Measurements from ENCODE around the gene ABCB9. TPM values are rescaled to one million over a fixed set of nuclear protein-coding genes. Genes with fewer than 3 reads are reported as not detected.
"Not testable (repeated sequence)": the region's sequence is repeated elsewhere in the genome, so short reads cannot be mapped to it uniquely, and the experiment has no call there.

ABCB9 gene
- total RNA-seq, 4 donors from 2014 or later, result 2.7 to 9.5 (median 7.4) TPM

DNA sequence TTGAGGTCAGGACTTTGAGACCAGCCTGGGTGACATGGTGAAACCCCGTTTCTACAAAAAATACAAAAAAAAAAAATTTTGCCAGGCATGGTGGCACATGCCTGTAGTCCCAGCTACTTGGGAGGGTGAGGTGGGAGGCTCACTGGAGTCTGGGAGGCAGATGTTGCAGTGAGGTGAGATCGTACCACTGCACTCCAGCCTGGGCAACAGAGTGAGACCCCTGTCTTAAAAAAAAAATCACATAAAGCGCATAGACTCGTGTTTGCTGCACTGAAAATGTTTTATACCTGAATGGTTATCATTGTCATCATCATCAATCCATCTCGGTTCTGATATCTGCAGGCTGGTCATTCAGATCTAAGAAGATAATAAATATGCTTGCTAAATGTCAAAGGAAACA lies 45.6 kb downstream of the ABCB9 start:
- no peaks in the 10 kb centered on the region for H3K27me3 ChIP-seq
- H3K4me1 ChIP-seq, result peaks cover 11% of the 10 kb centered on the region
- H3K36me3 ChIP-seq, result no peaks in the 10 kb centered on the region
- no peaks in the 10 kb centered on the region for H3K9me3 ChIP-seq
- no peak overlapping the region for H3K27ac ChIP-seq
- WGBS, result 83% methylated on average over 5 of the region's 5 CpGs
- TF ChIP-seq, protein P1, sequence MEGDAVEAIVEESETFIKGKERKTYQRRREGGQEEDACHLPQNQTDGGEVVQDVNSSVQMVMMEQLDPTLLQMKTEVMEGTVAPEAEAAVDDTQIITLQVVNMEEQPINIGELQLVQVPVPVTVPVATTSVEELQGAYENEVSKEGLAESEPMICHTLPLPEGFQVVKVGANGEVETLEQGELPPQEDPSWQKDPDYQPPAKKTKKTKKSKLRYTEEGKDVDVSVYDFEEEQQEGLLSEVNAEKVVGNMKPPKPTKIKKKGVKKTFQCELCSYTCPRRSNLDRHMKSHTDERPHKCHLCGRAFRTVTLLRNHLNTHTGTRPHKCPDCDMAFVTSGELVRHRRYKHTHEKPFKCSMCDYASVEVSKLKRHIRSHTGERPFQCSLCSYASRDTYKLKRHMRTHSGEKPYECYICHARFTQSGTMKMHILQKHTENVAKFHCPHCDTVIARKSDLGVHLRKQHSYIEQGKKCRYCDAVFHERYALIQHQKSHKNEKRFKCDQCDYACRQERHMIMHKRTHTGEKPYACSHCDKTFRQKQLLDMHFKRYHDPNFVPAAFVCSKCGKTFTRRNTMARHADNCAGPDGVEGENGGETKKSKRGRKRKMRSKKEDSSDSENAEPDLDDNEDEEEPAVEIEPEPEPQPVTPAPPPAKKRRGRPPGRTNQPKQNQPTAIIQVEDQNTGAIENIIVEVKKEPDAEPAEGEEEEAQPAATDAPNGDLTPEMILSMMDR (IDR thresholded peaks at IDR 0.05), result no peak
- no peak for TF ChIP-seq POLR2AphosphoS5 (IDR thresholded peaks at IDR 0.05)
- no peak for TF ChIP-seq EP300 (IDR thresholded peaks at IDR 0.05)
- TF ChIP-seq POLR2A (IDR thresholded peaks at IDR 0.05), result no peak
- DNase-seq (ENCODE audit: low spot score in 2 of 2), result no peak
- H3K4me3 ChIP-seq, result no peak overlapping the region

DNA sequence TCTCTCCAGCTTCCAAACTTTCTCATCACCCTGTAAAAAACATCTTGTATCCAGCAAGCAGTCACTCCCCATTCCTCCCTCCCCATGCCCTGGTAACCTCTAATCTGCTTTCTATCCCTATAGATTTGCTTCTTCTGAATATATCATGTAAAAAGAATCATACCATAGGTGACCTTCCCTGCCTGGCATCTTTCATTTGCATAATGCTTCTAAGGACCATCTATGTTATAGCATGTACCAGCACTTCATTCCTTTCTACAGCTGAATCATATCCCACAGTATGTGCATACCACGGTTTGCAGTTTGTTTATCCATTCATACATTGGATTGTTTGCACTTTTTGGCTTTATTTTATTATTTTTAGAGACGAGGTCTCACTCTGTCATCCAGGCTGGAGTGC lies 47.4 kb downstream of the ABCB9 start:
- TF ChIP-seq POLR2AphosphoS5 (IDR thresholded peaks at IDR 0.05), result no peak
- TF ChIP-seq EP300 (IDR thresholded peaks at IDR 0.05), result no peak
- no peak for TF ChIP-seq POLR2A (IDR thresholded peaks at IDR 0.05)
- TF ChIP-seq, protein P1 (IDR thresholded peaks at IDR 0.05), result no peak
- WGBS, result 69% methylated on average over 2 of the region's 2 CpGs
- Histone ChIP-seq H3K36me3 (no peaks in the 10 kb centered on the region), H3K27ac (no peak overlapping the region), H3K4me1 (peaks cover 11% of the 10 kb centered on the region), H3K27me3 (no peaks in the 10 kb centered on the region), H3K4me3 (no peak overlapping the region), H3K9me3 (no peaks in the 10 kb centered on the region)
- DNase-seq (ENCODE audit: low spot score in 2 of 2), result no peak

DNA sequence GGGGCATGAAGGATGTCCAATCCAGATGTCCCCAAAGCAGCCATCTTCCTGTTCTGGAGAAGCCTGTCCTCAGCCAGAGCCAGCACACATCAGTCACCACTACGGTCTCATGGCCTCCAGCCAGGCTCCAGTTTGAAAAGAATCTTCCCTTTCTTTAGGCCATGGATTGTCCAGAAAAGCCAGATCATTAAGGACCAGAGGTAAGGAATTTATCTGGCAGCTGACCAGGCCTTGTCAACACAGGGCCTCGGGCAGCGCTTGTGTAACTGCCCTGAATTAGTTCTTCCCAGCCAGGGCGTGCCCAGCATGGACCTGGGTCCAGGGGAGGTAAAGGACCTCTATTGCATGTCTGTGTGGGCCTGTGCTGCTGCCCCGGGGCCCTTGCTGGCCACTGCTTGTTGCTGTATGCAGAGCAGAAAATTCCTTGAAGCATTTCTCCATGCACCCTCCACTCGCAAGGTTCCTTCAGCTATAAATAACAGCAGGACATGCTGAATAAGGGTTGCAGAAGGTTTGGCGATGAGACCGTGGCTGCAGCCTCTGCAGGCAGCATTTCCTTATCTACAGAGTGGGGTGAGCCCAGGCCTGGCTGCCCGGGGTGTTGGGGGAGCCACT lies 48.6 kb downstream of the ABCB9 start:
- Histone ChIP-seq H3K27me3 (no peaks in the 10 kb centered on the region), H3K4me1 (peaks cover 11% of the 10 kb centered on the region), H3K9me3 (no peaks in the 10 kb centered on the region), H3K36me3 (no peaks in the 10 kb centered on the region), H3K4me3 (no peak overlapping the region), H3K27ac (peak overlapping the region; percentile 38)
- DNase-seq (ENCODE audit: low spot score in 2 of 2), result no peak
- WGBS, result 28% methylated on average over 5 of the region's 9 CpGs
- TF ChIP-seq POLR2AphosphoS5 (IDR thresholded peaks at IDR 0.05) (no peak), POLR2A (IDR thresholded peaks at IDR 0.05) (no peak), EP300 (IDR thresholded peaks at IDR 0.05) (no peak)
- TF ChIP-seq, protein P1 (IDR thresholded peaks at IDR 0.05), result no peak

DNA sequence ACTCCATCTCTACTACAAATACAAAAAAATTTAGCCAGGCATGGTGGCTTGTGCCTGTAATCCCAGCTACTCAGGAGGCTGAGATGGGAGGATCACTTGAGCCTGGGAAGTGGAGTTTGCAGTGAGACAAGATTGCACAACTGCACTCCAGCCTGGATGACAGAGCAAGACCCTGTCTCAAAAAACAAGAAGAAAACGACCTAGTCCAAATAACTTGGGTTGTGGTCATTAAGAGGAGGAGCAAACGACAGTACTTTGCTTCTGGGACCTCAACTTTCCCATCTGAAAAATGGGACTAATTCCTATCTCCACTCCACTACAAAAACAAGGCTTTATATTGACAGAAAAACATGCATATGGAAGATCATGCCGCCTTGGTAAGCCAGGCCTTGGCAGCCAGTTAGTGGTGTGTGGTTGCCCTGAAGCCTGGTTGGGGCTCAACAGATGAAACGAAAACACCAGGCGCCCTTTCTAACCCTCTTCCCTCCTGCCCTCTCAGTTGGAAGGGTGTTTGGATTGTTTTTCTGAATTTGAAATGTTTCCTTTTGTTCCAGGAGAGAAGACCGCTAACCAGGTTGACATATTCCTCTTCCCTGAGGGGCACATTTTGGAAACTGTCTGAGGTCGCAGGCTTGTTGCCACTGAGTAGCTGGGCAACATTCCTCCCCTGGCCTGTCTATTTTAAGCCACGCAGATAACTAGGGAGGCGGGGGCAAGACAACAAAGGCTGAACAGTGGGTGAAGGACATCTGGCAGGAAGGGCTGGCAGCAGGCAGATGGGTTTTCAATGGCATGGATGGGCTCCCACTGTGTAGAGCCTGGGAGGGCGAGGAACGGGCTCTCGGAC lies 56.6 kb downstream of the ABCB9 start:
- whole genome bisulfite sequencing, result 48% methylated on average over 12 of the region's 12 CpGs
- TF ChIP-seq POLR2AphosphoS5 (IDR thresholded peaks at IDR 0.05) (no peak), EP300 (IDR thresholded peaks at IDR 0.05) (no peak), POLR2A (IDR thresholded peaks at IDR 0.05) (no peak)
- TF ChIP-seq, protein P1 (IDR thresholded peaks at IDR 0.05), result no peak
- no peak overlapping the region for H3K27ac ChIP-seq
- H3K4me1 ChIP-seq, result no peaks in the 10 kb centered on the region
- DNase-seq (ENCODE audit: low spot score in 2 of 2), result no peak
- H3K36me3 ChIP-seq, result no peaks in the 10 kb centered on the region
- no peak overlapping the region for H3K4me3 ChIP-seq
- H3K9me3 ChIP-seq, result no peaks in the 10 kb centered on the region
- H3K27me3 ChIP-seq, result no peaks in the 10 kb centered on the region

DNA sequence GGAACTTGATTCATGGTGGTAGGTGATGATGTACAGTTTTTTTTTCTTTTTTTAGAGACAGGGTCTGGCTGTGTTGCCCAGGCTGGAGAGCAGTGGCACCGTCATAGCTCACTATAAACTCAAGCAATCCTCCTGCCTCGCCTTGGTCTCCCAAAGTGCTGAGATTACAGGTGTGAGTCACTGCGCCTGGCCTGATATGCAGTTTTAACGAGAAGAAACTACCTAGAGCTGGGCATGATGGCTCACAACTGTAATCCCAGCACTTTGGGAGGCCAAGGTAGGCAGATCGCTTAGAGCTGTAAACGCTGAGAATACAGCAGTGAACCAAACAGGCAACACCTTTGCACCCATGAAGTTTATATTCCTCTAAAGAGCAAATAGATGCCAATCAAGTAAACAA lies 57.3 kb downstream of the ABCB9 start:
- WGBS, result 77% methylated on average over 6 of the region's 6 CpGs
- H3K4me1 ChIP-seq, result no peaks in the 10 kb centered on the region
- no peaks in the 10 kb centered on the region for H3K27me3 ChIP-seq
- no peak for DNase-seq (ENCODE audit: low spot score in 2 of 2)
- no peak for TF ChIP-seq EP300 (IDR thresholded peaks at IDR 0.05)
- TF ChIP-seq, protein P1 (IDR thresholded peaks at IDR 0.05), result no peak
- TF ChIP-seq POLR2A (IDR thresholded peaks at IDR 0.05), result no peak
- TF ChIP-seq POLR2AphosphoS5 (IDR thresholded peaks at IDR 0.05), result no peak
- no peak overlapping the region for H3K27ac ChIP-seq
- H3K9me3 ChIP-seq, result no peaks in the 10 kb centered on the region
- no peaks in the 10 kb centered on the region for H3K36me3 ChIP-seq
- no peak overlapping the region for H3K4me3 ChIP-seq

DNA sequence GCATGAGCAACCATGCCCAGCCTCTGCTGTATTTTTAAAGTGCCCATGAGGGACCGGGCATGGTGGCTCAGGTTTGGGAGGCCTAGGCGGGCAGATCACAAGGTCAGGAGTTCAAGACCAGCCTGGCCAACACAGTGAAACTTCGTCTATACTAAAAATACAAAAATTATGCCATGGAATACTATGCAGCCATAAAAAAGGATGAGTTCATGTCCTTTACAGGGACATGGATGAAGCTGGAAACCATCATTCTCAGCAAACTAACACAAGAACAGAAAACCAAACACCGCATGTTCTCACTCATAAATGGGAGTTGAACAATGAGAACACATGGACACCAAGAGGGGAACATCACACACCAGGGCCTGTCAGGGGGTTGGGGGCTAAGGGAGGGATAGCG lies 61.0 kb downstream of the ABCB9 start:
- H3K27ac ChIP-seq; H3K4me1 ChIP-seq; H3K9me3 ChIP-seq; H3K27me3 ChIP-seq; H3K36me3 ChIP-seq; H3K4me3 ChIP-seq; DNase-seq (ENCODE audit: low spot score in 2 of 2): not testable (repeated sequence)
- 92% methylated on average over 5 of the region's 5 CpGs for WGBS

All from suprapubic skin (tissue), 4 donors.